B cell (primary cell): ENCODE data around the gene HYDIN. TPM values are rescaled to one million over a fixed set of nuclear protein-coding genes. Genes with fewer than 3 reads are reported as not detected.
"Not testable (repeated sequence)": the region's sequence is repeated elsewhere in the genome, so short reads cannot be mapped to it uniquely, and the experiment has no call there.

ENCODE experiments used
- ATAC-seq: fragments of 200-7000 bp; cut with Tn5 transposase; one replicate; pipeline ENCODE4 v1.10.0; 2021; ENCODE audit warnings: low read depth, mild to moderate bottlenecking, moderate number of reproducible peaks, moderate library complexity
- CTCF ChIA-PET: fragments of 350-600 bp; sonication (Branson Sonifier 250); formaldehyde crosslinking; loops from one replicate; lab custom pipeline; 2021; ENCODE audit warnings: antibody characterized with exemption, inconsistent platforms; lab: Charles Lee
- POLR2A ChIA-PET: fragments of 350-600 bp; sonication (Branson Sonifier 250); formaldehyde crosslinking; loops from one replicate; lab custom pipeline; 2021; ENCODE audit warnings: antibody characterized with exemption; lab: Charles Lee
- DNase-seq: peaks from one replicate; pipeline ENCODE4 v3.0.0; 2013
- H2AFZ ChIP-seq: 2 replicates; pipeline ENCODE4 v1.6.1; 2012; ENCODE audit warnings: mild to moderate bottlenecking, low read depth, low read length; ENCODE audit not compliant: insufficient read depth, poor library complexity, severe bottlenecking
- H3K27ac ChIP-seq, 2 donors: 1 replicate in 1 of 2; 2 replicates in 1 of 2; pipeline ENCODE4 v1.5.1; 2012 to 2013; ENCODE audit warnings: low read length in 2 of 2, mild to moderate bottlenecking in 2 of 2, moderate library complexity in 1 of 2
- H3K27me3 ChIP-seq, 4 experiments: fragments of 200-600 bp in 1 of 4; sonication (generic) in 1 of 4; replicated peaks in 1 of 4; 1 replicate in 2 of 4; 2 replicates in 2 of 4; pipeline versions ENCODE4 v1.6.1 to v1.7.0; 2013 to 2016; ENCODE audit warnings: low read length in 3 of 4, mild to moderate bottlenecking in 2 of 4, mixed read lengths in 1 of 4, moderate library complexity in 1 of 4; ENCODE audit not compliant: insufficient read depth in 4 of 4, control insufficient read depth in 3 of 4; ENCODE audit errors: control extremely low read depth in 1 of 4
- H3K36me3 ChIP-seq, 2 experiments: replicated peaks in 1 of 2; 1 replicate in 1 of 2; 2 replicates in 1 of 2; pipeline versions ENCODE4 v1.6.1 to v1.7.1; 2013; ENCODE audit warnings: low read length in 1 of 2; ENCODE audit not compliant: insufficient read depth in 2 of 2, control insufficient read depth in 1 of 2; ENCODE audit errors: control extremely low read depth in 1 of 2, extremely low read depth in 1 of 2
- H3K4me1 ChIP-seq, 2 donors: fragments of 200-600 bp in 1 of 2; sonication (generic) in 1 of 2; 1 replicate in 1 of 2; 2 replicates in 1 of 2; pipeline versions ENCODE4 v1.5.1 to v1.6.1; 2013 to 2017; ENCODE audit warnings: low read length in 2 of 2; ENCODE audit not compliant: control insufficient read depth in 2 of 2, insufficient read depth in 2 of 2
- H3K4me2 ChIP-seq: replicated peaks from 2 replicates; pipeline ENCODE3; 2012; ENCODE audit warnings: mild to moderate bottlenecking, low read depth, low read length; ENCODE audit not compliant: poor library complexity, severe bottlenecking
- H3K4me3 ChIP-seq, 5 experiments: fragments of 200-600 bp in 1 of 5; sonication (generic) in 1 of 5; 1 replicate in 3 of 5; 2 replicates in 2 of 5; pipeline versions ENCODE4 v1.5.1 to v1.7.0; 2011 to 2016; ENCODE audit warnings: low read length in 4 of 5, mild to moderate bottlenecking in 4 of 5, low read depth in 2 of 5, control low read depth in 1 of 5, moderate library complexity in 1 of 5; ENCODE audit not compliant: insufficient read depth in 1 of 5; ENCODE audit errors: control extremely low read depth in 1 of 5, extremely low read depth in 1 of 5
- H3K79me2 ChIP-seq: fragments of 200-600 bp; sonication (generic); one replicate; pipeline ENCODE4 v1.6.0; 2016; ENCODE audit warnings: low read length; ENCODE audit not compliant: control insufficient read depth, insufficient read depth
- H3K9ac ChIP-seq: fragments of 200-600 bp; sonication (generic); 2 replicates; pipeline ENCODE4 v1.6.1; 2017; ENCODE audit warnings: mild to moderate bottlenecking, low read length, moderate library complexity
- H3K9me3 ChIP-seq, 3 donors: one replicate each; pipeline versions ENCODE4 v1.6.1 to v1.7.1; 2013; ENCODE audit warnings: low read length in 2 of 3; ENCODE audit not compliant: control insufficient read depth in 2 of 3, insufficient read depth in 1 of 3; ENCODE audit errors: control extremely low read depth in 1 of 3
- H4K20me1 ChIP-seq: 2 replicates; pipeline ENCODE4 v1.6.0; 2012; ENCODE audit warnings: mild to moderate bottlenecking, low read length; ENCODE audit not compliant: insufficient read depth, control insufficient read depth, poor library complexity, severe bottlenecking
- H3K27ac Mint-ChIP-seq: one replicate; pipeline ENCODE4 v1.8.0; 2021; ENCODE audit warnings: mixed read lengths
- H3K27me3 Mint-ChIP-seq: one replicate; pipeline ENCODE4 v1.8.0; 2021; ENCODE audit warnings: mixed read lengths
- H3K4me1 Mint-ChIP-seq: one replicate; pipeline ENCODE4 v1.8.0; 2021; ENCODE audit warnings: mixed read lengths
- H3K4me3 Mint-ChIP-seq: one replicate; pipeline ENCODE4 v1.8.0; 2021; ENCODE audit warnings: mixed read lengths
- H3K9me3 Mint-ChIP-seq: one replicate; pipeline ENCODE4 v1.8.0; 2022; ENCODE audit warnings: mixed read lengths; ENCODE audit not compliant: insufficient read depth
- WGBS: methylation state at CpG from one replicate; pipeline ENCODE4 v1.1.5; 2013; ENCODE audit warnings: missing lambda C conversion rate; ENCODE audit not compliant: insufficient coverage; 5-methylcytosine and 5-hydroxymethylcytosine counted together
- intact Hi-C: fragments of 100-400 bp; cut with micrococcal nuclease; formaldehyde crosslinking; loops from one replicate; pipeline ENCODE4 v1.10.0; 2022
- polyA plus RNA-seq: library from polyadenylated mRNA; depleted of rRNA; stranded (reverse); fragments of >200 nt; gene quantifications from 2 replicates; pipeline ENCODE4 v1.2.3, GENCODE V29; 2012
- total RNA-seq, 2 donors: library from RNA; stranded (reverse); fragments of 120-200 nt in 1 of 2; gene quantifications; 1 replicate in 1 of 2; 2 replicates in 1 of 2; pipeline versions ENCODE4 v1.2.3 to v1.2.4, GENCODE V29; 2013 to 2022

The HYDIN gene
- total and polyA plus RNA-seq, 2 donors (not counting 1 experiment from before 2014, with no cell fraction given) = 0.10 TPM; not detected in 1

- DNase-seq, POLR2A ChIA-PET: not testable (repeated sequence)
Observed at GRCh38 chr16:71110565-71110964, 120.0 kb downstream of the HYDIN start.

GRCh38 chr16:71109656-71110208 is 120.8 kb downstream of the HYDIN start:
- H3K36me3 ChIP-seq, H3K4me1 ChIP-seq, H3K27ac Mint-ChIP-seq, H3K4me1 Mint-ChIP-seq, H3K4me2 ChIP-seq, H3K27me3 Mint-ChIP-seq, H3K9me3 ChIP-seq, intact Hi-C loops, H3K4me3 Mint-ChIP-seq, H3K27me3 ChIP-seq, H3K27ac ChIP-seq, DNase-seq, CTCF ChIA-PET, H2AFZ ChIP-seq, H3K9ac ChIP-seq, H3K4me3 ChIP-seq, H3K9me3 Mint-ChIP-seq, H4K20me1 ChIP-seq, POLR2A ChIA-PET, ATAC-seq, H3K79me2 ChIP-seq: not testable (repeated sequence)
- no CpG with 5 or more reads among the region's 3 CpGs for WGBS

More at GRCh38 chr16:71110565-71110964, 120.0 kb downstream of the HYDIN start:
- H3K27ac ChIP-seq, ATAC-seq, H3K9ac ChIP-seq, H3K4me3 ChIP-seq, H3K79me2 ChIP-seq, H3K27ac Mint-ChIP-seq, H3K4me1 Mint-ChIP-seq, H4K20me1 ChIP-seq, H3K4me1 ChIP-seq, intact Hi-C loops, H3K4me2 ChIP-seq, H3K4me3 Mint-ChIP-seq, H3K27me3 ChIP-seq, CTCF ChIA-PET, H2AFZ ChIP-seq, H3K36me3 ChIP-seq, H3K9me3 Mint-ChIP-seq, H3K9me3 ChIP-seq, H3K27me3 Mint-ChIP-seq: not testable (repeated sequence)
- WGBS = no CpG with 5 or more reads among the region's 3 CpGs

- H3K4me2 ChIP-seq, H3K4me1 ChIP-seq, H3K4me3 ChIP-seq, H3K4me1 Mint-ChIP-seq, H3K36me3 ChIP-seq, DNase-seq, intact Hi-C loops, ATAC-seq, H4K20me1 ChIP-seq, H3K9me3 ChIP-seq, H3K27ac Mint-ChIP-seq, H3K9ac ChIP-seq, POLR2A ChIA-PET, H3K27me3 ChIP-seq, H3K27me3 Mint-ChIP-seq, H3K79me2 ChIP-seq, H3K4me3 Mint-ChIP-seq, CTCF ChIA-PET, H3K9me3 Mint-ChIP-seq, H3K27ac ChIP-seq, H2AFZ ChIP-seq: not testable (repeated sequence)
Observed at GRCh38 chr16:71105881-71106280, 124.6 kb downstream of the HYDIN start.

- H3K9ac ChIP-seq, H4K20me1 ChIP-seq, H3K9me3 Mint-ChIP-seq, H3K27ac ChIP-seq, H3K79me2 ChIP-seq, H3K4me1 ChIP-seq, H3K36me3 ChIP-seq, H3K4me2 ChIP-seq, H3K27ac Mint-ChIP-seq, H3K9me3 ChIP-seq, H3K4me1 Mint-ChIP-seq, CTCF ChIA-PET, H3K4me3 Mint-ChIP-seq, intact Hi-C loops, H2AFZ ChIP-seq, H3K27me3 ChIP-seq, ATAC-seq, DNase-seq, POLR2A ChIA-PET, H3K27me3 Mint-ChIP-seq, H3K4me3 ChIP-seq: not testable (repeated sequence)
- no CpG with 5 or more reads among the region's 6 CpGs for WGBS
Observed at GRCh38 chr16:71083573-71083972, 146.9 kb downstream of the HYDIN start.
